Endothelial cell of umbilical vein (primary cell): ENCODE measurements around the gene NEK8. TPM values are rescaled to one million over a fixed set of nuclear protein-coding genes. Genes with fewer than 3 reads are reported as not detected.

ENCODE experiments used
- BruUV-seq: library from RNA; stranded (reverse); fragments of 400-500 nt; replicated peaks from 2 replicates; lab custom pipeline; 2021; lab: Mats Ljungman, UMichigan
- CTCF ChIA-PET: fragments of 300-600, 350-600 bp; sonication (Branson Sonifier 250); formaldehyde crosslinking; loops from one replicate; lab custom pipeline; 2021; ENCODE audit warnings: antibody characterized with exemption, inconsistent platforms; lab: Charles Lee
- POLR2A ChIA-PET: fragments of 300-600, 350-600 bp; sonication (Branson Sonifier 250); formaldehyde crosslinking; loops from one replicate; lab custom pipeline; 2021; ENCODE audit warnings: antibody characterized with exemption, inconsistent platforms; lab: Charles Lee
- DNase-seq: peaks from one replicate; pipeline ENCODE4 v3.0.0-alpha.2; 2011; ENCODE audit warnings: low read depth, low spot score
- FAIRE-seq: peaks from 2 replicates; lab custom pipeline; 2011; peaks lifted over from hg19 to GRCh38; lab: Jason Lieb, UNC
- H2AFZ ChIP-seq: 2 replicates; pipeline ENCODE4 v1.6.0; 2012; ENCODE audit warnings: low read depth, low read length, control low read depth, inconsistent platforms
- H3K27ac ChIP-seq: 2 replicates; pipeline ENCODE4 v1.5.1; 2011; ENCODE audit warnings: low read depth, mild to moderate bottlenecking, control low read depth, low read length, moderate library complexity; ENCODE audit not compliant: insufficient read depth
- H3K27me3 ChIP-seq, 2 experiments: 2 replicates each; pipeline versions ENCODE4 v1.6.0 to v1.6.1; 2011; ENCODE audit warnings: low read length in 2 of 2, mixed read lengths in 1 of 2; ENCODE audit not compliant: control insufficient read depth in 2 of 2, insufficient read depth in 2 of 2
- H3K36me3 ChIP-seq, 2 experiments: 2 replicates in 1 of 2; 3 replicates in 1 of 2; pipeline ENCODE4 v1.5.1; 2011; ENCODE audit warnings: low read length in 2 of 2, mild to moderate bottlenecking in 1 of 2, moderate library complexity in 1 of 2; ENCODE audit not compliant: control insufficient read depth in 2 of 2, insufficient read depth in 2 of 2; ENCODE audit errors: extremely low read depth in 1 of 2
- H3K4me1 ChIP-seq: 3 replicates; pipeline ENCODE4 v1.5.1; 2011; ENCODE audit warnings: mild to moderate bottlenecking, low read length; ENCODE audit not compliant: control insufficient read depth, insufficient read depth; ENCODE audit errors: extremely low read depth
- H3K4me2 ChIP-seq: 2 replicates; pipeline ENCODE4 v1.6.1; 2011; ENCODE audit warnings: low read length, control low read depth, mixed read lengths; ENCODE audit not compliant: insufficient read depth
- H3K4me3 ChIP-seq, 3 experiments: fragments of 200-600 bp in 1 of 3; sonication (generic), shearing (Covaris generic) in 1 of 3; replicated peaks in 1 of 3; 2 replicates each; pipeline ENCODE4 v1.5.1; 2011 to 2016; ENCODE audit warnings: control low read depth in 3 of 3, low read length in 3 of 3, mild to moderate bottlenecking in 2 of 3, inconsistent platforms in 1 of 3, low read depth in 1 of 3, moderate library complexity in 1 of 3; ENCODE audit not compliant: insufficient read depth in 1 of 3
- H3K79me2 ChIP-seq: 2 replicates; pipeline ENCODE4 v1.6.0; 2012; ENCODE audit warnings: low read length, inconsistent platforms; ENCODE audit not compliant: control insufficient read depth, insufficient read depth
- H3K9ac ChIP-seq: replicated peaks from 2 replicates; pipeline ENCODE3; 2011; ENCODE audit warnings: low read length, control low read depth; ENCODE audit not compliant: insufficient read depth; ENCODE audit errors: extremely low read depth
- H3K9me1 ChIP-seq: replicated peaks from 3 replicates; pipeline ENCODE4 v1.6.0; 2011; ENCODE audit warnings: mild to moderate bottlenecking, low read length; ENCODE audit not compliant: control insufficient read depth, insufficient read depth; ENCODE audit errors: extremely low read depth
- H3K9me3 ChIP-seq: replicated peaks from 2 replicates; pipeline ENCODE4 v1.5.1; 2012; ENCODE audit warnings: low read length, inconsistent platforms; ENCODE audit not compliant: control insufficient read depth, insufficient read depth
- H4K20me1 ChIP-seq: replicated peaks from 2 replicates; pipeline ENCODE3; 2011; ENCODE audit warnings: mild to moderate bottlenecking, low read length; ENCODE audit not compliant: control insufficient read depth, insufficient read depth; ENCODE audit errors: extremely low read depth
- EZH2 ChIP-seq: IDR thresholded peaks from 2 replicates; pipeline ENCODE4 v1.6.1; 2012; ENCODE audit warnings: borderline replicate concordance, low read depth, mild to moderate bottlenecking, moderate library complexity, low read length, inconsistent platforms; ENCODE audit not compliant: severe bottlenecking
- FOS ChIP-seq: IDR thresholded peaks from 2 replicates; pipeline ENCODE4 v1.6.1; 2011; ENCODE audit warnings: mild to moderate bottlenecking, low read length, moderate library complexity, borderline replicate concordance; ENCODE audit not compliant: insufficient read depth
- GATA2 ChIP-seq: IDR thresholded peaks from 2 replicates; pipeline ENCODE4 v1.7.0; 2011; ENCODE audit warnings: low read depth, mild to moderate bottlenecking, moderate library complexity, mixed read lengths, low read length; ENCODE audit not compliant: insufficient read length, insufficient read depth
- JUN ChIP-seq: IDR thresholded peaks from 2 replicates; pipeline ENCODE4 v1.6.1; 2011; ENCODE audit warnings: borderline replicate concordance, low read depth; ENCODE audit not compliant: insufficient read length, insufficient read depth
- MYC ChIP-seq: IDR thresholded peaks from one replicate; pipeline ENCODE4 v1.6.1; 2011; ENCODE audit warnings: mild to moderate bottlenecking, low read depth, low read length
- POLR2A ChIP-seq: IDR thresholded peaks from 2 replicates; pipeline ENCODE4 v1.6.1; 2012; ENCODE audit warnings: low read depth, mild to moderate bottlenecking, control low read depth, low read length
- dilution Hi-C: fragments of 300-500 bp; cut with MboI; formaldehyde crosslinking; loops from one replicate; pipeline ENCODE4 v1.15.0; 2019; ENCODE audit warnings: low sequenced_read_pairs; ENCODE audit not compliant: extremely low pct_ligation_motif_present
- intact Hi-C: fragments of 100-400 bp; cut with micrococcal nuclease; formaldehyde crosslinking; loops from one replicate; pipeline ENCODE4 v1.10.0; 2022
- polyA plus RNA-seq, 4 experiments: library from polyadenylated mRNA; depleted of rRNA in 3 of 4; stranded (reverse) in 3 of 4; unstranded in 1 of 4; fragments of >200 nt; gene quantifications; 2 replicates each; pipeline versions ENCODE4 v1.2.1 to v1.2.3, GENCODE V29; 2011 to 2012; ENCODE audit warnings: missing spikeins in 1 of 4
- total RNA-seq: library from RNA; stranded (reverse); gene quantifications from 2 replicates; pipeline ENCODE4 v1.2.3, GENCODE V29; 2021
- TF ChIP-seq, protein P1 (sequence below): IDR thresholded peaks from 2 replicates; pipeline ENCODE4 v1.6.1; 2011; ENCODE audit not compliant: insufficient read depth, insufficient read length

The NEK8 gene
- total and polyA plus RNA-seq, 2 donors (not counting 3 experiments of a cell fraction or from before 2014, with no cell fraction given) = 3.1 to 3.2 TPM

GRCh38 chr17:28707339-28707720 lies 21.3 kb upstream of the NEK8 start:
- DNase-seq = no peak
- Histone ChIP-seq H4K20me1 (no peaks in the 10 kb centered on the region), H3K9me1 (no peaks in the 10 kb centered on the region), H3K4me1 (peaks cover 4% of the 10 kb centered on the region), H3K36me3 (peaks cover 3 to 21% of the 10 kb centered on the region in 2 experiments), H3K9me3 (no peaks in the 10 kb centered on the region), H3K4me2 (no peak overlapping the region), H3K79me2 (no peaks in the 10 kb centered on the region), H3K4me3 (no peak overlapping the region), H3K27ac (no peak overlapping the region), H3K9ac (no peak overlapping the region), H2AFZ (no peak overlapping the region), H3K27me3 (no peaks in the 10 kb centered on the region)
- BruUV-seq = no TSS peak
- intact Hi-C loops (no loop called here), dilution Hi-C loops (no loop called here)
- POLR2A ChIA-PET = no interaction called here
- TF ChIP-seq EZH2 = no peak
- TF ChIP-seq FOS = no peak
- TF ChIP-seq POLR2A = no peak
- TF ChIP-seq JUN = no peak
- TF ChIP-seq, protein P1, sequence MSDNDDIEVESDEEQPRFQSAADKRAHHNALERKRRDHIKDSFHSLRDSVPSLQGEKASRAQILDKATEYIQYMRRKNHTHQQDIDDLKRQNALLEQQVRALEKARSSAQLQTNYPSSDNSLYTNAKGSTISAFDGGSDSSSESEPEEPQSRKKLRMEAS = no peak
- no peak for TF ChIP-seq MYC
- no peak for TF ChIP-seq GATA2
- FAIRE-seq = no peak
- CTCF ChIA-PET = no interaction called here
